RWPE1 (cell line): ENCODE results near the gene ENDOD1.
A peak's percentile ranks its signal among the peaks of the same experiment; 100 is the strongest.

Experiments
- CTCF ChIA-PET: fragments of 350-600 bp; sonication (Branson Sonifier 250); formaldehyde crosslinking; extraction: SDS; loops from one replicate; lab custom pipeline; 2021; lab: Yijun Ruan, JAX
- POLR2A ChIA-PET: fragments of 400-600 bp; formaldehyde crosslinking; extraction: SDS; loops from one replicate; lab custom pipeline; 2020; ENCODE audit warnings: antibody characterized with exemption; ENCODE audit not compliant: low non-redundant PET; lab: Yijun Ruan, JAX
- DNase-seq: peaks from one replicate; pipeline ENCODE4 v3.0.0; 2012; ENCODE audit warnings: low spot score
- H3K27ac ChIP-seq: fragments of 450-650 bp; 2 replicates; pipeline ENCODE4 v1.5.1; 2017
- TF ChIP-seq, protein P1 (sequence below): fragments of 450-650 bp; conservative IDR thresholded peaks from 2 replicates; pipeline ENCODE4 v1.5.1; 2017; ENCODE audit warnings: low read depth, mild to moderate bottlenecking

ENDOD1 gene

GRCh38 chr11:95111923-95112540 lies 22.4 kb downstream of the ENDOD1 start:
- no peak for DNase-seq
- TF ChIP-seq, protein P1, sequence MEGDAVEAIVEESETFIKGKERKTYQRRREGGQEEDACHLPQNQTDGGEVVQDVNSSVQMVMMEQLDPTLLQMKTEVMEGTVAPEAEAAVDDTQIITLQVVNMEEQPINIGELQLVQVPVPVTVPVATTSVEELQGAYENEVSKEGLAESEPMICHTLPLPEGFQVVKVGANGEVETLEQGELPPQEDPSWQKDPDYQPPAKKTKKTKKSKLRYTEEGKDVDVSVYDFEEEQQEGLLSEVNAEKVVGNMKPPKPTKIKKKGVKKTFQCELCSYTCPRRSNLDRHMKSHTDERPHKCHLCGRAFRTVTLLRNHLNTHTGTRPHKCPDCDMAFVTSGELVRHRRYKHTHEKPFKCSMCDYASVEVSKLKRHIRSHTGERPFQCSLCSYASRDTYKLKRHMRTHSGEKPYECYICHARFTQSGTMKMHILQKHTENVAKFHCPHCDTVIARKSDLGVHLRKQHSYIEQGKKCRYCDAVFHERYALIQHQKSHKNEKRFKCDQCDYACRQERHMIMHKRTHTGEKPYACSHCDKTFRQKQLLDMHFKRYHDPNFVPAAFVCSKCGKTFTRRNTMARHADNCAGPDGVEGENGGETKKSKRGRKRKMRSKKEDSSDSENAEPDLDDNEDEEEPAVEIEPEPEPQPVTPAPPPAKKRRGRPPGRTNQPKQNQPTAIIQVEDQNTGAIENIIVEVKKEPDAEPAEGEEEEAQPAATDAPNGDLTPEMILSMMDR = no peak
- H3K27ac ChIP-seq = no peak overlapping the region
- ChIA-PET CTCF (interaction anchor here (1.0 kb wide), 1 partner anchor 38 kb away, joined by 9 read pairs; no protein-coding TSS in a partner anchor), POLR2A (no interaction called here)

GRCh38 chr11:95115597-95115996 lies 26.0 kb downstream of the ENDOD1 start:
- TF ChIP-seq, protein P1 = no peak
- no peak for DNase-seq
- POLR2A ChIA-PET = no interaction called here
- CTCF ChIA-PET = no interaction called here
- H3K27ac ChIP-seq = no peak overlapping the region

GRCh38 chr11:95119361-95120060 lies 29.9 kb downstream of the ENDOD1 start:
- peak overlapping the region; percentile 65 for H3K27ac ChIP-seq
- DNase-seq = no peak
- CTCF ChIA-PET = no interaction called here
- POLR2A ChIA-PET = interaction anchor here (1.0 kb wide), 1 partner anchor 52 kb away, joined by 3 read pairs; no protein-coding TSS in a partner anchor
- TF ChIP-seq, protein P1 = no peak

DNA sequence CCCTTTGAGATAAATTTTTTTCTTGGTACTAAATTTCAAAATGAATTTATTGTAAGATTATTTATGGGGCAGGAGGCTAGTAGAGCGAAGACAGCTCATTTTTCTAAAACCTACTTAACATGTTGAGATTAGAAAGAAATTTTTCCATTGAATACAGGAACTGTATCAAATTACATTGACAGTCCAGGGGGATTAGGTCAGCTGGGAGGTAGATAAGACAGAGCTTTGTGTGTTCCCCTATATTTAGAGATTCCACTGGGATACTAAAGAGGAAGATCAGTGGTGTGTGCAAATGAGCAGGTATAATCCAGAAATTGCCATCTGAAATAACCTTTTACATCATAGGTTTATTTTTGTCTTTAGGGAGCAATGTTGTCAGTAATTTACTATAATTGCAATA lies 32.1 kb downstream of the ENDOD1 start:
- ChIA-PET POLR2A (no interaction called here), CTCF (interaction anchor here (0.7 kb wide), 2 partner anchors 60 to 540 kb away, joined by 3 to 5 read pairs; no protein-coding TSS in a partner anchor)
- TF ChIP-seq, protein P1 = no peak
- no peak overlapping the region for H3K27ac ChIP-seq
- no peak for DNase-seq

DNA sequence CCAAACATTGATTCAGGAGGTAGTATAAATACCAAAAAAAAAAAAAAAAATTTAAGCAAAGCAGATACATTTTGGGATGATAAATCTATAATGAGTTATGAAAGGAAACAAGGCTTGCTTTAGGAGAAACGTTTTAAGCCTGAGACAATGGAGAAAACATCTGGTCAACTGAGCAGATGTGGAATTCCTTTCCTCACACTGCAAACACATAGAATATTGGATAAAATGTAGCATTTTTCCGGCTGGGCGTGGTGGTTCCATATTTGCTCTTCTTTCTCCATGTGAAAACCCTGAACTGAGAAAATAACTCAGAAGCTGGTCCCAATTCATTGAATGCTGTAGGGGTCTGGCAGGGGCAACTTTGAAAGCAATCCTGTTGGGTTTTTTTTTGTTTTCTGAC lies 33.9 kb downstream of the ENDOD1 start:
- ChIA-PET CTCF (no interaction called here), POLR2A (no interaction called here)
- TF ChIP-seq, protein P1 = no peak

DNA sequence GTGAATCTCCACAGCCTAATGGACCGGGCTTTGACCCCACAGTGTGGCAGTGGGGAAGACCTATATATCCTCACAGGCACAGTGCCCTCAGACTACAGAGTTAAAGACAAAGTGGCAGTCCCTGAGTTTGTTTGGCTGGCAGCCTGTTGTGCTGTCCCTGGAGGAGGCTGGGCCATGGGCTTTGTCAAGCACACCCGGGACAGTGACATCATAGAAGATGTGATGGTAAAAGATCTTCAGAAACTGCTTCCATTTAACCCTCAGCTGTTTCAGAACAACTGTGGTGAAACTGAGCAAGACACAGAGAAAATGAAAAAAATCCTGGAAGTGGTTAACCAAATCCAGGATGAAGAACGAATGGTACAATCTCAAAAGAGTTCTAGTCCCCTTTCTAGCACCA lies 39.0 kb downstream of the ENDOD1 start:
- POLR2A ChIA-PET = no interaction called here
- no peak for DNase-seq
- TF ChIP-seq, protein P1 = no peak
- H3K27ac ChIP-seq = no peak overlapping the region
- CTCF ChIA-PET = interaction anchor here (0.6 kb wide), 1 partner anchor 779 kb away, joined by 3 read pairs; no protein-coding TSS in a partner anchor

More for the DNA sequence above, 33.9 kb downstream of the ENDOD1 start:
- H3K27ac ChIP-seq = no peak overlapping the region
- no peak for DNase-seq
